HG03565 (cell line): Measurements from ENCODE around the gene B4GALT7.
"Not testable (repeated sequence)": the region's sequence is repeated elsewhere in the genome, so short reads cannot be mapped to it uniquely, and the experiment has no call there.

Experiments used
- ATAC-seq: cut with Tn5 transposase; IDR thresholded peaks from one replicate; pipeline ENCODE4 v1.9.1; 2021; ENCODE audit warnings: mild to moderate bottlenecking, moderate library complexity; ENCODE audit not compliant: unreplicated experiment

B4GALT7 gene

GRCh38 chr5:177608243-177609075, 8.5 kb downstream of the B4GALT7 start:
- ATAC-seq = no peak

GRCh38 chr5:177609076-177610059, 9.4 kb downstream of the B4GALT7 start:
- no peak for ATAC-seq

GRCh38 chr5:177610131-177610769, 10.3 kb downstream of the B4GALT7 start:
- ATAC-seq = no peak

DNA sequence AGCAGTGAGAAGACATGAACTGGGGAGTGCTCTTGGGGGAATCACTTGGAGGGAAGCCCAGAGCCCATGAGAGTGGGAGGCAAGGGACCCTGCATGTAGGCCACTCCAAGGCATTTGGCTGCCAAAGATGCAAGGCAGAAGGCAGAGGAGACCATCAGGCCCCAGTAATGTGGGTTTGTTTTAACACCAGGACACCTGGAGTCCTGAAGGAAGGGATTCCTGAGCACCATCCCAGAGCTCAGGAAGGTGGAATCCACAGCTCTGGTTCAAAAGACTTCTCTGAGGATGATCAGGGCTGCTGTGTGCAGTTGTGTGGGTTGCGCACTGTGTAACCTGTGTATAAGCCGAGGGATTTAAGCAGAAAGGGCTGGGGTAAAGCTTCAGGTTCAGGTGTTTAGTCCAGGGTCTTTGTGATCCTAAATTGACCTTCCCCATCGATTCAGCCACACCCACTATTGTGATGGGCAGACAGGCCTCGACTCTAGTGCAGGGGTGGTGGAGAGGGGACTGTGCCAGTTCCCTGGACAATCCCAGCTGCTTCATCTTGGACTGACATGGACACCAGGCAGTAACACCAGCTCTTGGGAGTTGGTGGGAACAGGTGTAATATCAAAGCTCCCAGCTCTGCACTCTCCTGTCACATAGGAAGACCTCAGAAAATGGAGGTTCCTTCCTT, 11.0 kb downstream of the B4GALT7 start:
- no peak for ATAC-seq

DNA sequence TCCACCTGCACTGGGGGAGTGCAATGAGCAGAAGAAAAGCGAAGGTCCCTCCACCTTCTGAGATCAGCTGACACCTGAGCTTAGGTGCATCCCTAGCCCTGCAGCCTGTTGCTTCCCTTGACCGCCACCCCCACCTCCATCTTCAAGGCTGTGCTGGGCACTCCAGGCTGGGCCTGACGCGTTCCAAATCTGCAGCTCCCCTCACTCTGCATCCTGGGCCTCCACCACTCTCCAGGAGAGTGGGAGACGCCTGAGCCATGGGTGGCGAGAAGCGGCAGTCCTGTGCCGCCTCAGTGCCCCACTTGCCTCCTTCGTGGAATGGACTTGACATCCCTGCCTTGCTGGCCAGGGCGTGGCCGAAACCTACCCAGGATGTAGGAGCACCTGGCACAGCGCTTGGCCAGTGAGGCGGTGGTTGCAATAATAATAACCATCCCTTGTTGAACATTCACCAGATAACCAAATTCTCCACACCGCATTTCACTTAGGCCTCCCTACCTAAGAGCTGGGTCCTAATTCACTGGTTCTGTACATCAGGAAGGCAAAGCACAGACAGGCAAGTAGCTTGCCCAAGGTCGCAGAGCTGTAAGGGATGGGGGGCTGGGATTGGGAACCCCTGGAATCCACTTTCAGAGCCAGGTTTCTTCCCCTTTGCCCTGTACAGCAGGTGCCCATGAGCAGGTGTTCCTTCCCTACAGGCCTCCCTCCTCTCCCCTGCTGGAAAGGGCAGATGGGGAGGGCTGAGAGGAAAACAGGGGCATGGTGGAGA, 11.7 kb downstream of the B4GALT7 start:
- ATAC-seq = no peak

DNA sequence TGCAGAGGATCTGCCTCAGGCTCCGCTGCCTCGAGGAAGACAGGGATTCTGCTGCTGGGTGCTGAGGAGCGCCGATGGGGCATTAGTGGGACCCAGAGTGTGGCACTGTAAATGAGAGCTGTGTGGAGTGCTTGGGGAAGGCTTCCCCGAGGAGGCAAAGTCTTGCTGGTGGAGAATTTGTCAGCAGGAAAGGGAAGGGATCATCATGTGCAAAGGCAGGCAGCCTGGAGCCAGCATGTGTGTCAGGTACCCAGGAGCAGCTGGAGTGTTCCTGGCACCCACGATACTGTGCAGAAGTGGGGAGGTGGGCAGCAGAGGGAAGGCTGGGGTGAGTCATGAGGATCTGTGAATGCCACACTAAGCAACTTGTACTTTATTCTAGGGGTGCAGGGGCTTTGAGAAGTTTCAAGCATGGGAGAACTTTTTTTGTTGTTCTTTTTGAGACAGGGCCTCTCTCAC, 12.3 kb downstream of the B4GALT7 start:
- no peak for ATAC-seq

DNA sequence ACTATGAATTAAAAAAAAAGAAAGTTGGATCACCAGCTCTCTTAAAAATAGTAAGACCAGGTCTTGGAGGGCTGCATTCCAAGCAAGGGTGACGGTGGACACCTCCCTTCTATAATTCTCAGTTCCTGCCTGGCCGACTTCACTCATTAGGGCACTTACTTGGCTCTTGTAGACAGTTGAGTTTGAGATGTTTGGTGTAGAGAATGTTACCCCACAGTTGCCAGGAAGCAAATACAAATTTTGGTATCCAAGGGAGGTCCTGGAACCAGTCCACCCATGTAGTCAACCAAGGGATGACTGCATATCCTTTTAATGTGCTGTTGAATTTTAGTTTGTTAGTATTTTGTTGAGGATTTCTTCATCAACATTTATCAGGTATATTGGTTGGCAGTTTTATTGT, 20.6 kb downstream of the B4GALT7 start:
- no peak for ATAC-seq

DNA sequence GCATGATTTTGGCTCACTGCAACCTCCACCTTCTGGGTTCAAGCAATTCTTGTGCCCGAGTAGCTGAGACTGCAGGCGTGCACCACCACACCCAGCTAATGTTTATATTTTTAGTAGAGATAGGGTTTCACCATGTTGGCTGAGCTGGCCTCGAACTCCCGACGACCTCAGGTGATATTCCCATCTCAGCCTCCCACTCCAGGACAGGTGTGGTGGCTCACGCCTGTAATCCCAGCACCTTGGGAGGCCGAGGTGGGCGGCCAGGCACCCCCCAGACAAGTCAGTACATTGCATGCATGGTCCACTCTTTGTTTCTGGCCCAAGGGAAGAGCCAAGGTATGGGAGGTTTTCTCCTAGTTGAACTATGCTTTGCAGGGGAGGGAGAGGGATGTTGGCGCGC, 24.2 kb downstream of the B4GALT7 start:
- ATAC-seq = not testable (repeated sequence)

GRCh38 chr5:177630186-177630585, 30.3 kb downstream of the B4GALT7 start:
- ATAC-seq = not testable (repeated sequence)

DNA sequence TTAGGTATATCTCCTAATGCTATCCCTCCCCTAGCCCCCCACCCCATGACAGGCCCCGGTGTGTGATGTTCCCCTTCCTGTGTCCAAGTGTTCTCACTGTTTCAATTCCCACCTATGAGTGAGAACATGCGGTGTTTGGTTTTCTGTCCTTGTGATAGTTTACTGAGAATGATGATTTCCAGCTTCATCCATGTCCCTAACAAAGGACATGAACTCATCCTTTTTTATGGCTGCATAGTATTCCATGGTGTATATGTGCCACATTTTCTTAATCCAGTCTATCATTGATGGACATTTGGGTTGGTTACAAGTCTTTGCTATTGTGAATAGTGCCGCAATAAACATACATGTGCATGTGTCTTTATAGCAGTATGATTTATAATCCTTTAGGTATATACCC, 35.0 kb downstream of the B4GALT7 start:
- not testable (repeated sequence) for ATAC-seq

DNA sequence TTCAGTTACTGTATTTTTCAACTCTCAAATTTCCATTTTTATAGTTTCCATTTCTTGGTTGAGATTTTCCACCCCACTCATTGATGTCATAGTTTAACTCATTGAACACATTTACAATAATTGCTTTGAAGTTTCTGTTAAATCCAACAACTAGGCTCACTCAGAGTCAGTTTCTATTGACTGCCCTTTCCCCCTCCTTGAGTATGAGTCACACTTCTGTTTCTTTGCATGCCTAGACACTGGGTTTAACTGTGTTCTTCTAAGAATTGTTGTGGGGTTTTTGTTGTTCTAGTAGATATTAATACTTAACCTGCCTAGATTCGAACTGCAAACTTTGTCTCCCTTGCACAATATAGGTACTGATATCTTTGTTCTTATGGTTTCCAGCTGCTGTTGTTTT, 45.5 kb downstream of the B4GALT7 start:
- ATAC-seq = not testable (repeated sequence)

DNA sequence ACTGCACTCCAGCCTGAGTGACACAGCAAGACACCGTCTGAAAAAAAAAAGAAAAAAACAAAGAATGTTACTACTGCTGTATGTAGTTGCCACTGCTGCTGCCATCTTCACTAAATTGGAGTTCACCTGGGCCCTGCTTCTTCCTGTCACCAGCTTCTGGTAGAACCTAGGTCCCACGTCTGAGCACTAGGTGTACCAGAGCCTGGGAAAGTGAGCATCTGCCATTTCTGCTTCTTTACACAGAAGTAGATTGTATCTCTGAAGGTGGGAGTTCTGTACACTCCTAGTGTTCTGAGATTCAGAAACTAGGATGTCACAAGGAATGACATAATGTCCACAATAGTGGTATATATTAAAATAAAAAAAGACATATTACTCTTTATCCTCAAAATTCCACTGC, 51.3 kb downstream of the B4GALT7 start:
- not testable (repeated sequence) for ATAC-seq

GRCh38 chr5:177657846-177658245, 57.9 kb downstream of the B4GALT7 start:
- not testable (repeated sequence) for ATAC-seq

DNA sequence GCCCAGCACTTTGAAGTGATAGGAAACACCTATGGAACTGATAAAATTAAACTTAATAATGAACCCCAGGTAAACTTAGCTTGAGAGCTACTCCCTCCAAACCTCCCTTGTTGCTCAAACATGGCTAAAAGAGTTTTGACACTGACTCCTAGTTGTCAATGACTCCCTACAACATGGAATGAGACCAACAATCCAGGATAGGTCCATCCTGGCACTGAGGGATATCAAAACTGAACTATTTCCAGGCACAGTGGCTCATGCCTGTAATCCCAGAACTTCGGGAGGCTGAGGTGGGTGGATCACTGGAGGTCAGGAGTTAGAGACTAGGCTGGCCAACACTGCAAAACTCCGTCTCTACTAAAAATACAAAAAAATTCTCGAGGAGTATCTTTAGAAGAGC, 58.6 kb downstream of the B4GALT7 start:
- ATAC-seq = not testable (repeated sequence)
